DLD1 (cell line): ENCODE measurements around the gene CHRNA1.
"Not testable (repeated sequence)": the region's sequence is repeated elsewhere in the genome, so short reads cannot be mapped to it uniquely, and the experiment has no call there.

Experiments used
- in situ Hi-C: cut with HindIII; loops from 2 replicates; pipeline ENCODE4 v1.10.0; 2017; ENCODE audit warnings: low sequenced_read_pairs

Gene CHRNA1

GRCh38 chr2:174718591-174718990 is 45.7 kb downstream of the CHRNA1 start:
- in situ Hi-C loops = no loop called here

DNA sequence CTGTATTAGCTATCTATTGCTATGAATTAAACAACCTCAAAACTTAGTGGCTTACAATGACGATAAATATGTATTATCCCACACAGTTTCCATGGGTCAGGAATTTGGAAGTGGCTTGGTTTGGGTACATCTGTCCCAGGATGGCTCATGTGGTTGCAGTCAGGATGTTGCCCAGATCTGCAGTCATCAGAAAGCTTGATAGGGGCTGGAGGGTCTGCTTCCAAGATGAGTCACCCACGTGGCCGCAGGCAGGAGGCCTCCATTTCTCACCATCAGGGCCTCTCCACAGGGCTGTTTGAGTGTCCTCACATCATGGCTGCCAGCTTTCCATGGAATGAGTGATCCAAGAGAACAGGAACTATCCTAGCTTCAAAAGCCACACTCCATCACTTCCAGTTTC is 46.4 kb downstream of the CHRNA1 start:
- in situ Hi-C loops = no loop called here

GRCh38 chr2:174717273-174717672 is 47.0 kb downstream of the CHRNA1 start:
- in situ Hi-C loops = no loop called here

DNA sequence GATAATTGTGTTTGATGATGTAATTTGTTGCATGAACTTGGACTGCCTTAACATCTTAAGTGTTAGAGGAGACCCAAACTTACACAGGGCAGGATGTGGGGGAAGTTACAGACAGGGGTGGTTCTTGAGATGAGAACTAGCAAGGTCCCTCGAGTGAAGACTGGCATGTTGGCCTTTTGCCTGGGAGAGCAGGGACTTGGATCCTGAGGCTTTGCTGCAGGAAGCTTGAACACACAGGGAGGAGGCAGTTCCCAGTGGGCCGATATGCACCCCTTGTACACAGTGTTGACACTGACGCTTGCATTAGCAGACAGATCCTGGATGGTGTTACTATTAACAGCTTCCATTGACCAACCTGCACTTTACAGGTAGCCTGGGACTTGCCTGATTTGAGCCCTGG is 47.5 kb downstream of the CHRNA1 start:
- in situ Hi-C loops = no loop called here

DNA sequence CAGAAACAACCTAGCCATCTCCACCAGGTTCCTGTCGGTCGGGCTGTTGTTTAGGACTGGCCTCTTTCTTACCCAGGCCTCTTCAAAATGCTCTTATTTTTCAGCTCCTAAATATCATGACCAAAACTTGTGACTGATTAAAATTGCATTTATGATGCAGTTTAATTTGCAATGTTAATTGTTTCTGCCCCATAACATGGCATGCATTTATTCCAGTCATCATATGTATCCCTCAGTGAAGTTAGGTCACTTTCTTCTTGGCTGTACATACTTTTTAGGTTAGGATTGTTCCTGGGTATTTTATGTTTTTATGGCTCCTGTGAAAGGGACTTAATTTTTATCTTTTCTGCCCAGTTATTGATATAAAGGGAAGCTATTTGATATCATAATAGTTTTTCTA is 50.6 kb downstream of the CHRNA1 start:
- in situ Hi-C loops = no loop called here

DNA sequence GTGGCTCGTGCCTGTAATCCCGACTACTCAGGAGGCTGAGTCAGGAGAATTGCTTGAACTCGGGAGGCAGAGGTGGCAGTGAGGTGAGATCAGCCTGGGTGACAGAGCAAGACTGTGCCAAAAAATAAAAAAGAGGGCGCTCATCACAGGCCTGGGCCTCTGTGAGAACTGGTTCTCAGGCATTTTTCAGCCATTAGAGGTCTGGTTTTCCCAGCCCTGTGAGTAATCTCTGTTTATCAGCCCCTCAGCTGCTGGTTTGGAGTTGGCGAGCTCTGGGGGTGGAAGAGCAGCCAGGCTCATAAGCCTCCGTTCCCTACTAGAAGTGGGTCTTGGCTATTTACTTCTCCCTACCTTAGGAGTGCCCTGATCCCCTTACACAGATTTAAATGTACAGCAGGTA is 53.1 kb downstream of the CHRNA1 start:
- in situ Hi-C loops = no loop called here

- in situ Hi-C loops = not testable (repeated sequence)
Measured at GRCh38 chr2:174709416-174710004, 54.8 kb downstream of the CHRNA1 start.

- in situ Hi-C loops = no loop called here
Measured at GRCh38 chr2:174708713-174709112, 55.6 kb downstream of the CHRNA1 start.

DNA sequence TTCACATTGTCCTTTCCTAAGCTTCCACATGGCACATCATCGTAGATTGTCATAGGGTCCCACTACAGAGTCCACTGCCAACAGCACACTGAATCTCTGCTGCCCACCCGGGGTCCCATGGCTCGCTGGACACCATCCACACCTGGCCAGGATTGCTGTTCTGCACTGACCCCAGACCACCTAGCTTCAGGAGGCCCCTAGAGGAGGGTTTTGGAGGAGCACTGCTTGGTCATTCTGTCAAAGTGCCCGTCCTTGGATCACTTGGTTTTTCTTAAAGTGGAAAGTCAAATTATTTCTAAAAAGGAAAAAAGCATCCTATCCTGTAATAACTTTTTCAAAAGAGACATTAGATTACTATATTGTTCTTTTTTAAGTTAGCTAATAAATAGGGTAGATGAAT is 59.0 kb downstream of the CHRNA1 start:
- in situ Hi-C loops = no loop called here

DNA sequence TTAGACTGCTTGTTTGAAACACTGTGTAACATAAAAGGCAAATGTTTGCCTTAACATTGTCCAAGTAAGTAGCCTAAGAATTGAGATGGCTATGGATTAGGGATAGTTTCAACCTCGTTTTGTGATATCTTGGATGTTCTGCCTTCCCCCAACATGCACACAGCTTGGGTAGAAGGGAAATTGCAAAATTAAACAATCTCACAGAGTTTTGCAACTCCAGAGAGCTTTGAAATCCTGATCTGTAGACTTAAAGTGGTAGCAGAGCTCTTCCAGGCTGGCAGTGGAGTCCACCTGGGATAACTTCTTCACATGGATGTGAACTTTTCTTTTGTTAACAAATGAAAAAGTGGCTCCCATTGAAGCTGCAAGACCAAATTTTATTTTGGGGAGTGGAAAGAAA is 59.6 kb downstream of the CHRNA1 start:
- in situ Hi-C loops = no loop called here

GRCh38 chr2:174704061-174704460 is 60.2 kb downstream of the CHRNA1 start:
- in situ Hi-C loops = no loop called here

DNA sequence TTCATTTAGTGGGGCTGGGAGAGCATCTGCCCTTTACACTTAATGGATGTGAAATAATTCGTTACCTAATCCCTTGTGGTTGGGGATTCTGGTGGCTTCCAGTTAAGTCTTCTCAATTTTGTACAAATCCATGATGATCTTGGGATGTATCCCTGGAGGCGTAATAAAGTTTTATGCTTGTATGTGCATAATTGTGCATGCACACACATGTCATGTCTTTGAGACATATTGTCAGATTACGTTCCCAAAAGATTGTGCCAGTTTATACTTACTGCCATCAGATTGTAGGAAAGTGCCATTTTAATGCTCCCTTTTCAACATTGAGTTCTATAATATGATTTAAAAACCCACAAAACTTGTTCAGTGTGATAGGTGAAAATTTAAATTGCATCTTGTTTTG is 60.8 kb downstream of the CHRNA1 start:
- in situ Hi-C loops = no loop called here

DNA sequence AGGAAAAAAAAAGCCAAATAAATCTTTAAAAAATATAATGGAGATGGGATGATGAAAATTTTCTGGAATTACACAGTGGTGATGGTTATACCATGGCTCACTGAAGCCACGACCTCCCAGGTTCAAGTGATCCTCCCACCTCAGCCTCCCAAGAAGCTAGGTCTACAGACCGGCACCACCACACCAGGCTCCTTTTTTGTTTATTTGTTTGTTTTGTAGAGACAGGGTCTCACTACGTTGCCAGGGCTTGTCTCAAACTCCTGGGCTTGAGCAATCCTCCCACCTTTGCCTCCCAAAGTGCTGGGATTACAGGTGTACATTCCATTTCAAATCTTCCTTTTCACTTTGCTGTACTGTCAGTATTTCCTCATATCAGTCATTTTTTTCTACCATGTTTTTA is 61.7 kb downstream of the CHRNA1 start:
- in situ Hi-C loops = no loop called here

DNA sequence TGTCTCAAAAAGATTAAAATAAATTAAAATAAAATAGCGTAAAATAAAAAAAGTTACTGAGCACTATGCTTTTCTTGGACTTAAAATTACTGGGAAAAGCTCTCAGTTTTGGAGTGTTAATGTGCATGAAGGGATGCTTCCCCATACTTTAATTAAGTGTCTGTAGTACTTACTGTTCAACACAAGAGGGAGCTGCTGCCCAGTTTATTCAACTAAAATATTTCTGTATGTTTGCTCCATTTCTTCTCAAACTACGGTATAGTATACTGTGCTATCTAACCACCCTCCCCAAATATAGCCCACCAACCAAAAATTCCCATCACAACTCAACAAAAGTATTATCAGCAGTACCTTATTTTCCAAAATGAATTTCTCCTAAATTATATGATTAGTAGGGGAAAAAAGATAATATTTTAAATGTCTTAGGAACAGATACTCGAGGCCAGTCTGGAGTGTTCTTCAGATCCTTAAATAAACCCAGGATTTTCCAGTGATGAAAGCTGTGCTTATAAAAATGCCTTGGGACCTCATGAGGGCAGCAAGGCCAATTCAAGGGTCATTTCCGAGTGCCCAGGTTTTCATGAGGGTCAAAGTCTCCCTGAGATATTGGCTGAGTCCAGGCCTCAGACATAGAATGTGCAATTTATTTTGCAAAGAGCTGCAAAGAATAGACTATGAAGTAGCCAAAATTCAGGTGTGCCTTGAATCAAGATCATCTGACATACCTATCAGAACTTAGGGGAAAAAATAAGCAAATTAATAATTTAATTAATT is 64.1 kb downstream of the CHRNA1 start:
- in situ Hi-C loops = no loop called here
